HuH-7 (cell line): ENCODE measurements around the gene CORO1C.

ENCODE experiments used
- DNase-seq: peaks from one replicate; pipeline ENCODE4 v3.0.0; 2011; ENCODE audit warnings: low spot score

The CORO1C gene

DNA sequence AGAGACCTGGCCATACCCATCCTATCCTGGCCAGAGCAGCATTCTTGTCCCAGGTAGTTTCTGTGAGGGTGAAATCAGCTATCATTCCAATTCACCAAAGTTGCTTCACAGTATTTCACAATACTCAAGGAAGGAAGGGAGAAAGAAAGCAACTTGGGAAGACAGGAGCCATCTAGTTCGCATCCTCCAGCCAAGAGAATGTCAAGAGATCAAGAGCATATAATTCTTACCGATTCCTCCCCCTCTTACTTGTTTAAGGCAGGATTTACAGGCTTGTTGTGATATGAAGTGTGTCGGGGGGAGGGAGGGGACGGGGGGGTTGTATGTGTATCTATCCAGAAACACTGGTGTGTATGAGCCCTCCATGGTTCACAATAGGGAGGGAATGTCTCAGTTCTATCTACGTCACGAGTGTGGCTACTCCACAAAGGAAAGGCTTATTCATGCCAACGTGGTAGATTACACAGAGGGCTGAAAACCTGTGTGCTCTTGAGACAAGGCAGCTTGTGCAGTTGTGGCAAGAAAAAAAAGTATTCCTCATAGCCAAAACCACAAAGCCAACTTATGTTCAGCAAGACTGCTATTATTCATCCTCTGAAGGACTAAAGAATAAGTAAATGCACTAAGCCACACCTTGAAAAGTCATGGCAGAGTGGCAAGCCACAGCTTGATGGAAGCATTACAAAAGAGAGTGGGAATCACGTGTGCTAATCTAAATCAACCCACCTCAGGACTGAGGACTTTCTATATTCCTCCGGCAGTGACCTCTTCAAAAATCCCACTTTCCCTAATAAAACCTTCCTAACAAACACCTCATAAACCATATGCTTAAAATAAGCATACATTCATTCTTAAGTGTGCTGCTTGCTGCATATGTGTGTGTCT is 35.0 kb downstream of the CORO1C start:
- no peak for DNase-seq

DNA sequence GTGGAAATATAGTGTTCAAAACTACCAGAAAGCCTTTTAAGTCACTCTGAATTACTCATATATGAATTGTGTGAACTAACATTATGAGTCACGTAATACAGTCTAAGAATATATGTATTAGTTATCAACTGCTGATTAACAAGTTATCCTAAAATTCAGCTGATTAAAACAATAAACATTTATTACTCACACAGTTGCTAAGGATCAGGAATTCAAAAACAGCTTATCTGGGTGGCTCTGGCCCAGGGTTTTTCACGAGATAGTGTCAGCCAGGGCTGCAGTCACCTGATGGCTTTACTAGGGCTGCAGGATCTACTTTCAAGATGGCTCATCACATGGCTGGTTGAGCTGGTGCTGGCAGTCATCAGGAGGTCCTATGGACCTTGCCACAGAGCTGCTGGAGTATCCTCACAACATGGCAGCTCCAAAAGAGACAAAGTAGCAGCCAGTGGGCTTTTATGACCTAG is 36.5 kb downstream of the CORO1C start:
- no peak for DNase-seq

DNA sequence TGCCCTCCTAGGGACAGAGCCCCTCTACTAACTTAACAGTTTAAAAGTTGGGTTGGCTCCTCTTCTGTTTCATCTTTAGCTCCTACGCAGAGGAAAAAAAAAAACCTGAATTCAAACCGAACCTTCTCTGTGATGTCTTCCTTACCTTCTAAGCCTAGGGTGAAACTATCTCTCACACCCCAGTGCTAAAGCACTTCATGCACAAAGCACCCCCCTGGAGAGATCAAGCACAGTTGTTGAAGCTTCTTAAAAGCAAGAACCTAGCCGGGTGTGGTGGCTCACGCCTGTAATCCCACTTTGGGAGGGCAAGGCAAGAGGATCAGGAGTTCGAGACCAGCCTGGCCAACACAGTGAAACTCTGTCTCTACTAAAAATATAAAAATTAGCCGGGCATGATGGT is 37.6 kb downstream of the CORO1C start:
- DNase-seq = no peak

DNA sequence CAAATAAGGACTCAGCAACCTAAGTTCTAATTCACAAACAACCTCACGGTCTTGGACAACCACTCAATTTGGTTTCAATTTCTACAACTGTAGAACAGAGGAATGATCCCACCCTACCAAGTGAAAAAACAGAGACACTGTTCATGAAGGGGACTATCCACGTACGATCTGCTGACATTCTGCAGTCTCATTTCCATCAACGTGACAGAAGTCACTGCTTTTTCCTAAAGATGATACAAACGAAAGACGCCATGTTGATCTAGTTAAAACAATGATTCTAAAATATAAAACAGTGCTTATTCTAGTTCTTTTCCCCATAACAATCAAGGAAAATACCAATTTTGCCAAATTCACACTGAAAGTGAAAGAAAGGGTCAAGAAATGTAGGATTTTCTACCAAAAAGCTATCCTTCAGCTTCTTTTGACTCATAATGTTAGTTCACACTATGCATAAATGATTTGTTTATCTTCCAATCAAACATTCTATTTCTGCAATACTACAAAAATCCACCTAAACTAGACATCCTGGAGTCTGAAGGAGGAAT is 38.1 kb downstream of the CORO1C start:
- no peak for DNase-seq

DNA sequence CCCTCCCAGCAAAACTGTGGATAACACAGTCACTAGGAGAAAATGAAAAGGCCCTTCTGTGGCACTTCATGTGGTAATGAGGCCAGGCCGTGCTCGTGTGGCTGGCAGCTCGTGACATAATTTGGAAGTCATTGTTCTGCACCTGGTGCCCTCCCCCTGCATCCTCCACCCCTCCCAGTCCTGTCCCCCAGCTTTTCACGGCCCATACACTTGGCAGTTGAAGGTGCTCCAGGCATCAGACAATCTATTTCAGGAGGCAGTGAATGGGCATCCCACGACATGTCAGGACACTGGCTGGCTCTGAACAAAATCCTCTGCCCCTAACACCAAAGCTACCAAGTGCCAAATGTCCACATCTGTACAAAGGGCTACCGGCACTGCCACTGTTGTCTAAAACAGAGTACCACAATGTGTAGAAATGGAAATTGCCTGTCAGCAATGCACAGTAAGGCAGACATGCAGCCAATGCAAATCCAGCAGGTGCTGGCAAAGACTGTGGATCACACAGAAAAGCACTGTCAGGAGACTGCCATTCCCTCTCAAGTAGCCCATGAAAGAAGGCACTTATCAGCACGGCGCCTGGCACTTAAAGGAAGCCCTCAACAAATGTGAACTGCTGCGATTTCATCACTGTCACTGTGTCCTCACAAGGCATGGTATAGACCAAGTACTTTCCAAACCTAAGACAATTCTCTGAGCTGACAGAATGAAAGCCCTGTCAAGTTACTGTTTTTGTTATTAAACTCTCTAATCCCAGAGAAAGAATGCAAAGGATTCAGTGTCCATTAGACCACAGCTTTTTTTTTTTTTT is 39.1 kb downstream of the CORO1C start:
- no peak for DNase-seq

DNA sequence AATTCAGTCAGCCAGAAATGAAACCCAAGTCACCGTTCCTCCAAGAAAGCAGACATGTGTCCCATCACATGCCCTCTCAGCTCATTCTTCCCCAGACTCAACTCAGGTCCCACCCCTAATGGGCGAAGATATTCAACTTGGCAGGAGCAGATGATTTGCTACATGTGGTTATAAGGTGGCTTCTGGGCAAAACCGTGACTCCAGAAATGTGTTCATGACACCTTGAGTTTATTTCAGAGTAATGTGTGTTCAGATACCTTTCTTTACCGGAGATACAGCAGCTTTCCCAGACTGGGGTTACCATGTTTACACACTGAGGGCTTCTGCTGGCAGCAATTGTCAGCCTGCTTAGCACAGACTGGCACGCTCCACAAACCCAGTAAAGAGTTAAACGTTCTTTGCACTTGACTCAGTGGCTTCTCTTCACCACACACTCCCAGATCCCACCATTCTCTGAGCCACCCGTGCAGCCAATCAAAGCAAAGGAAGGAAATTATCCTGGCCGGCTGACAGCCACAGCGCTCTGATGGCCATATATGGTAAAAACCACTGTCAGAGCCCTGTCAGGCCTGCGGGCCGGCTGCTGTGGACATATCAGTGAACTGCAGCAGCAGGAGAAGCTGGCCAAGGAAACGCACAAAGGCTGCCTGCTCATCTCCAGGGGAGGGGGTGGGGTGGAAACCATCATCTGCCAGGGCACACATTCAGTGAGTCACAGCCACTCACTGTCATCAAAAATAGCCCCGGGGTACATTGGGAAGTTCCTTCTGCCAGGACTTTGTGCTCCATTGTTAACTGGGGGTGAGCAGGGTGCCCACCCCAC is 39.9 kb downstream of the CORO1C start:
- DNase-seq = peak; percentile 58

DNA sequence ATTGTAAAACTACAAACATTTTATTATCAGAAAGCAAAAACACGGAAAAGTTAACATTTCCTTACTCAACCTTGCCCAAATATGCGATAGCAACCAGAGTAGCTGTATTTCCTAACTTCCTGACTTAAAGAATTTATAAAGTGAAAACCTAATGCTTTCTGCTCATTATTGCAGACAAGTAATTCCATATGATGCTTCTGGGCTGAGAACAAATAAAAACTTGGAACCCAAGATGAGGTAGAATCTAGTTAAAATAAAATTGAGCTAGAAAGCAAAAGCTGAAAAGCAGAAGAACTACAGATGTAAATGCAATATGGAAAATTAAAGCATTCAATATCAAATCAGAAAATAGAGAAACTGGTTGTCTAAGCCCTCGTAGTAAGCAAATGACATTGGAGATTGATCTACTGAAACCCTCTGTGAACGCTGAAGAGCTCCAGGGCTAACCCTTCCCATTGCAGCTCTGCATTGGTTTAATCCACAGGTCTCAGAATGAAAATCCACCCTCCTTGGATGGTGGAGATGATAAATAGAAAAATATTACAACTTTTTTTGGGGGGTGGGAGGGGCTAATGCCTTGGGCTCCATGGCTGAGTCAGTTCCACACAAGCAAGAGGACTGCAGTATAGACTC is 40.7 kb downstream of the CORO1C start:
- no peak for DNase-seq

DNA sequence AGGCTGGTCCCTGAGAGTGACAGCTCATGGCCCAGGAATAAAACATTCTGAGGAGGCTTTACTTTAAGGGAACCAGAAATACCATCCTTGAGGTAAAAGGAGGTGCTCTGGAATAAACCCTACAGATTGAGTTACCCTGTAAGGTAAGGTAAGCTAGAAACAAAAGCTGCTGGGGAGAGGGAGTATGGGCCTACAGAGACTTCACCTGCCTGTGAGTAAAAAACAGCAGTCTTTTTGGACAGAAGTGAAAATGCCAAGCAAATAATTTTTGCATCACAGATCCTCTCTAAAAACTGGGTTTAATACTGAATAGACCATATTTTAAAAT is 41.2 kb downstream of the CORO1C start:
- DNase-seq = no peak

DNA sequence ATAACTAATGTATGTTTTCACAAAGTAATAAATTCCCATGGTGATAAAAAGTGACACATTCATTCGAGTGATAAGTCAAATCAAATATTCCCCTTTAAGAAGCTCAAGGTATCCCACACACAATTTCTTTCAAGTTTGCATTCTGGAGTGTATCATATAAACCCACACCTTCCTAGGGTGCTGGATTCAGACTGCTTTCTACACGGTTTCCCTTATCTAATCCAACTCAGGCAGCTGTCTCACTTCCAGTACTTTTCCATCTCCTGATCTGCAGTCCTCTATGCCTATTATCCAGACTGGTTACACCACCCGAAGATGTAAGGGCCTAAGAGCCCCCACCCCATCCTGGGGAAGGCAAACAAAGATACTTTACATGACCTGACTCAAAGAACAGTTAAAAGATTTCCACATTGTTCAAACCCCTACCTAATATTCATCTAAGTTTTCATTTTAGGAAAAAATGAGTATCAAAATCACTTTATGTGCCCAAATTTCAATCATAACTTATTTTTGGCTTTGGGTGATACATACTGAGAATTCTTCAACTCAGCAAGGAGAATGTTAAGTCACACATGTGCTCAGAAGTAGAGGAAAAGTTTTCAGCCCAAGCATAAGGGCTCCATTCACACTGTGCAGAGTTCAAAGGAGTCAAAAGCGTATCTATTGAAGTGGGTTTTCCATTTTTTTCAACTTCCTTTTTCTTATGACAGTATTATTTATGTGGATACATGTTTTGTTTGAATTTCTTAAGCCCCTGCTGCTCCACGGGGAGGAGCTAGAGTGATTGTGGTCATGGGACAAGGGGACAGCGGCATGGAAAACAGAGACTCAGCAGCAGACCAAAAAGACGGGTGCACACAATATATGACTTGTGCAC is 41.8 kb downstream of the CORO1C start:
- peak; percentile 36 for DNase-seq

DNA sequence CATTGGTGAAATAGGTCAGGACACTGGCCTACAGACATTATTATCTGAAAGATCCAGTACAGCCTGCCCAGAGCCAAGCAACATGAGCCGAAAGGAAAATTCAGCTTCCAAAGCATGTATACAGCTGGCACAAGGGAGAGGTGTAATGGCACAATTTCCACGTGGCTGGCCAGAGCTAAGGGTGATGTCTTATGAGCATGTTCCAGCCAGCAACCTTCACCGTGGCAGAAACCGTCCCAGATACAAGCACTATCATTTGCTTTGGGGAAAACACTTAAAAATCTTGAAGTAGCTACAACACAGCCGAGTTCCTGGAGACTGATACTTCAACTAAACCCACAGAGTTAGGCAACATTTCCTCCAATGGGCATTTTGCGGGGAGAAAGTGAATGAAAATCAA is 44.5 kb downstream of the CORO1C start:
- DNase-seq = no peak

DNA sequence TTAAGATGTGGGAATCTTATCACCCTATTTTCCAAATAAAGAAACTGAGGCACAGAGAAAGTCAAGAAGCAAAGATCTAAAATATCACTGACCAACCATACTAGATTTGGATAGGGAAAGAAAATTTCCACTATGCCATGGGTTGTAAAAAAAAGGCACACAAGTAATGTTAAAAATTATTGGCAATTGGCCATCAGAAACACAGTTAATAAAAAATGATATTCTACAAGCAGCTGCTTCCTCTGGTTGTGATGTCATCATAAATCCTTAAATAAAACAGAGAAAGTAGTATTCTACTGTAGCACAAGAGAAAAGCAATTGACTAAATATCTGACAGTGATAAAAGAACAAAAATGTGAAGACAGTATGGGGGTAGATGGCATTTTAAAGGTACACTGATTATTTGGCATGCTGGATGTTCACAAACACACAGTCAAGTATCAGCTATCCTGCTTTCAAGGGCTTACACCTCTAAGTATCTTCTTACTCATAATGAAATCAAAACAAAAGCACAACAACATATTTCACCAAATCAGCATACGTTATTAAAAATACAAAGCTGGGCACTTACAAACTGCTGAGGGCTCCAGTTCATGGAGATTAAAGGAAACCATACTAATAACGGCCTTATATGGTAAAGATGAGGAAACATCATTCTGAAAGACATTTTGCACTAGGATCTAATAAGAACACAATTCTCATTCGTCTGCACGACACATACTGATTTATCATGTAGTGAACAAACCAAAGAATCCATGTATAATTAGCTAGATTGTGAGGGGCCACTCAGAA is 45.7 kb downstream of the CORO1C start:
- DNase-seq = no peak

DNA sequence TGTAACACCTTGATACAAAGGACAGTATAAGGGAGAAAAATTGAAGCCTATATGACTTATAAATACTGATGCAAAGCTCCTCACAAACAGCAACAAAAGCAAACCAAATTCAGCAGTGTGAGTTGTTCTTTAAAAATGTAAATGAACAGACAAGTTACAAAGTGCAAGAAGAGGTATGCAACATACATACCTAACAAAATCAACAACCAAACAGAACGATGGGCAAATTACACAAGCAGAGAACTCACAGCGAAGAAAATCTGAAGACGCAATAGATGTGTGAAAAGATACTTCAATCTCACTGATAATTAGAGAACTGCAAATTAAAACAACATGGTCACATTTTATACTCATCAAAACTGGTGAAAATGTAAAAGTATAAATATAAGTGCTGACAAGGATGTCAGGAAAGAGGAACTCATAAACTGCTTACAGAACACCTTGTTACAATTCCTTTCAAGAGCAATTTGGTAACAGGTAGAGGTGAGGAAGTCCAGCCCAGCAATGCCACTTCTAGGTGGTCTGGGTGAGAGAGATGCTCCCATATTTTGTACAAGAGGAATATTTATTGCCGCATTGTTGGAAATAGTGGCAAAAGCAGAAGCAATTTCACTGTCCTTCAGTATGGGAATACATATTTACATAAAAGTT is 47.3 kb downstream of the CORO1C start:
- no peak for DNase-seq

DNA sequence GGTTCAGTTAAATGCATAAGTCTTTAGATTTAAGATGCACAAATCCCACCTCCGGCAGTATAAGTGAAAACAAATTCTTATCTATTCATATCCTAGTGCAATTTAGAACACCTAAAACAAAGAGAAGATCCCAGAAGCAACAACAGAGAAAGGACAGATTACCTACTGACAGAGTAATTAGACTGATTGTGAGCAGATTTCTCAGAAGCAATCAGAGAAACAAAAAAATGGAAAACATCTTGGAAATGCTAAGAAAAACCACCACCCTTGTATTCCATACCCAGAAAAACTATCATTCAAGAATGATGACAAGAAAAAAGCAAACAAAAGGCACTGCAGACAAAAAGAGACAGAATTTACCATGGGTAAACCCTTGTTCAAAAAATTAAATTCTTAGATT is 50.0 kb downstream of the CORO1C start:
- no peak for DNase-seq

DNA sequence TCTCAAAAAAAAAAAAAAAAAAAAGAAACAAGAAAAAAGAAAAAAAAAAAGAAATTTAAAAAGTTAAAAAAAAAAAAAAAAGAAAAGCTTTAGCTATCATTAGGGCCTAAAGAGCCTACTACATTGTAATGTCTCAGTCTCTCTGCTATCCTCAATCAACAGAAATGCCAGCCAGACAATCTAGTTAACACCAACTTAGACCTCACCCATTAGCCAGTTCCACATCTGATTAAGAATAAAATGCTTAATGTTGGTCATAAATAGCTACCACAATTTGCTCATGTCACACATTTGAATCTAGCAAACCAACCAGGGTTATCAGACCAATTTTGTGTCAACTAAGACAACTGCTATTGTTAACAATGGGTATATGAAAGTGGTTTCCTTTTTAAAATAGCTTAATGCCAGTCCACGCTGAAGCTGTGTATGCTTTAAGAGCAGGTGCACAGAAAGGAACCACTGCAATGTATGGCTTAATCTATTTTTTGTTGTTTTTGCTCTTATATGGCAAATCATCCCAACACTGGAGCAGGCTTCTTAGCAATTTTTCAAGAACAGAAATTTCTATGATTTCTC is 52.1 kb downstream of the CORO1C start:
- DNase-seq = no peak

DNA sequence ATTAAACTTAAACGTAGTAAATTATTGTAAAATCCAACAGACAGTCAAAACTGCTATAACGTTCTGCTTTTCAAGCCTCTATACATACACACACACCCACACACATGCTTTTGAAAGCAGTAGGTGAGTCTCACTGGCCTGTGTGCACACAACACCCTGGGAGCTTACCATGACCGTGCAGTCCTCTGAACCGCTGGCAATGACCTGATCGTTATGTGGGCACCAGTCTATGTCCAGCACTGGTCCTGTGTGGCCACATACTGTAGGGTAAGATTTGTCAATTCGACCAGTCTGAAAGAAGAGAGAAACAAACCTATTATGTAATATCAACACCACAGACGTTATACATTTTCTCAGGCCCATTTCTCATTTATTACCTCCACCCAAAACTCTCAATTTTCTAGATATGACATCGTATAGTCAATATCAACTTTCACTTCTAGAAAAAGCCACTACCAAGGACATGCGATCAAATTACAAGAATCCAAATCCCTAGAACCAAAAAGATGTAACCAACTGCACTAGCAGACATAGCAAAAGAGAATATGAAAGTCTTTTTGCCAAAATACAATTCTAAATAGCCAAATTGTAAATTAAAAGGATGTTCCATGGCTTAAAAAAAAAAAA is 53.1 kb downstream of the CORO1C start:
- DNase-seq = no peak

DNA sequence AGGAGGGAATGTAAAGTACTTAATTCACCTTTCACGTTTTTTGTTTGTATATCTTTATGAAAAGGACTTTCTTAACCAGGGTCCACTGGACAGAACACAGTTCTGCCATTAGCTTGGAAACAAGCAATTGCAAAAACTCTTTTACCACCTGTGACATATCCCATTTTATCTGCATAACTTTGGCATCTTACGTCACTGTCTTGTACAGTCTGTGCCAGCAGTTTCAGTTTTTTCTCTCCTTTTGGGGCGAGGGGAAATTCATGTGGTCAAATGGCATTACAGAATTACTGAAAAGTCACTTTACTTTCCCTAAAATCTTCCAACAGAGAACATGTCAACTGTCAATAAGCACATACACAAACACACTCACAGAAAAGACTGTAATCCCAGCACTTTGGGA is 53.9 kb downstream of the CORO1C start:
- DNase-seq = no peak

DNA sequence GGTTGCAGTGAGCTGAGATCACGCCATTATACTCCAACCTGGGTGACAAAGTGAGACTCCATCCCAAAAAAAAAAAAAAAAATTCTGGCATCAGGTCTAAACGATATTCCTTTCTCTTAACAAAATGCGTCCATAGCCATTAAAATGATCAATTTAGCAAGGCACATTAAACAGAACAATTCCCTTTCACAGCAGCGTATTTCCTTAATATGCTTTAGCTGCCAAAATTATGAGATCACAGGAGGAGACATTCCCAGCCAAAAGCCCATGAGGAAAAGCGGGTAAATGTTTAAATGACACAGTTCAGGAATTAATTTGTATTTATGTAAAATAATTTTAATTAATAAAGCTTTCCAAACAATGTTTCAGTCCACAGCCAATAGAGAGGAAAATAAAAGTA is 54.6 kb downstream of the CORO1C start:
- no peak for DNase-seq

DNA sequence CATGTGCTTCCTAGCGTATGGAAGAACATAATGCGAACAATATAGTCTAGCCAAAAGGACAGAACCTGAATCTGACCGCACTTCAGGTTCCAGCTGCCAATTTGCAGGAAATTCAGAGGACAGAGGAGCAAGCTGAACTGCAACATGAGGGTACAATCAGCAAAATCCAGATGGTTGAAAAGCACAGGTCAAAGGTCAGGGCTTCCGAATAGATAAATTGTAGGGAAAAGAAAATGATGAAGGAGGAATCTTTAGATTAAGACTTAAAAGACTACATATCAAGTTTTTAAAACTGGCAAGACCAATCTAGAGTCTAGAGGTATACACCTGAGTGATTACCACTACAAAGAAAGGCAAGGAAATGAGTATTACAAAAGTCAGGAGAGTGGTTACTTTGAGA is 55.5 kb downstream of the CORO1C start:
- no peak for DNase-seq

DNA sequence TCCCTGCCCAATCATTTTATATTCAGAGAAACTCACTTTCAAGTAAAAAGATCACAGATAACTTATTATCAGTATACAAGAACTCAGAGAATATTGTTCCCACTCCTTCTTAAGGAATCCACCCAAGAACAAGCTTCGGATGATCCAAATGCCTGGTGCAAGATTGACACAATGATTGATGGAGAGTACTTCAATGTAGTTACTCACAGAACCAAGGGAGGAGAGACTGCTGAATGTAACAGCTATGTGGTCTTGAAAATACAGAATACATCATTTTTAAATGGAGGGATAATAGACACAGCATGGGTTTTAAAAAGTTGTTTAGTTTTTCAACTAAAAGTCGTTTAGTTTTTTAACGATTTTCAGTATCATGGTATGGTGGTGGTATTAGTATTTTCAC is 59.3 kb downstream of the CORO1C start:
- no peak for DNase-seq
